Gastrocnemius medialis (tissue), 4 donors: ENCODE measurements around the gene SLC10A3. TPM values are rescaled to one million over a fixed set of nuclear protein-coding genes. Genes with fewer than 3 reads are reported as not detected.

Source experiments
- ATAC-seq, 2 donors: fragments of 150-250 bp; one replicate each; pipeline ENCODE4 v1.9.1; 2016
- DNase-seq, 2 donors: peaks; one replicate each; pipeline ENCODE4 v3.0.0-alpha.2; 2019
- H3K27ac ChIP-seq, 4 donors: fragments of 200-600 bp; sonication (generic); 1 replicate in 1 of 4; 2 replicates in 3 of 4; pipeline ENCODE4 v1.5.1; 2016 to 2018; ENCODE audit warnings: mild to moderate bottlenecking in 2 of 4, moderate library complexity in 1 of 4
- H3K27me3 ChIP-seq, 3 donors: fragments of 200-600 bp; sonication (generic) in 2 of 3; 1 replicate in 1 of 3; 2 replicates in 2 of 3; pipeline versions ENCODE4 v1.5.1 to v1.6.0; 2016 to 2019; ENCODE audit warnings: mild to moderate bottlenecking in 1 of 3, moderate library complexity in 1 of 3
- H3K36me3 ChIP-seq, 2 donors: fragments of 200-600 bp; sonication (generic) in 1 of 2; one replicate each; pipeline ENCODE4 v1.5.1; 2017 to 2018
- H3K4me1 ChIP-seq, 2 donors: fragments of 200-600 bp; sonication (generic) in 1 of 2; one replicate each; pipeline ENCODE4 v1.5.1; 2016 to 2017; ENCODE audit warnings: mild to moderate bottlenecking in 2 of 2
- H3K4me3 ChIP-seq, 4 donors: fragments of 200-600 bp; sonication (generic) in 3 of 4; 1 replicate in 1 of 4; 2 replicates in 3 of 4; pipeline ENCODE4 v1.5.1; 2016 to 2019; ENCODE audit warnings: mild to moderate bottlenecking in 2 of 4
- H3K9me3 ChIP-seq, 3 donors: fragments of 200-600 bp; sonication (generic) in 2 of 3; 1 replicate in 1 of 3; 2 replicates in 2 of 3; pipeline ENCODE4 v1.5.1; 2016 to 2019
- CTCF ChIP-seq, 5 experiments: fragments of 450-650 bp in 3 of 5; fragments of 200-600 bp in 2 of 5; sonication (generic) in 2 of 5; IDR thresholded peaks in 4 of 5; conservative IDR thresholded peaks in 1 of 5; 1 replicate in 4 of 5; 2 replicates in 1 of 5; pipeline ENCODE4 v1.5.1; 2016 to 2019; ENCODE audit warnings: antibody characterized with exemption in 5 of 5, mild to moderate bottlenecking in 3 of 5, moderate library complexity in 3 of 5
- POLR2A ChIP-seq, 2 donors: fragments of 450-650 bp; IDR thresholded peaks; one replicate each; pipeline ENCODE4 v1.6.1; 2017; ENCODE audit warnings: antibody characterized with exemption in 2 of 2, mild to moderate bottlenecking in 2 of 2, moderate library complexity in 2 of 2
- in situ Hi-C, 4 donors: fragments of 200-750 bp; cut with MboI; loops; one replicate each; pipeline versions ENCODE4 v1.15.0 to v1.8.0; 2017; ENCODE audit warnings: low sequenced_read_pairs in 4 of 4
- intact Hi-C: fragments of 100-400 bp; cut with DNase I; formaldehyde crosslinking; loops from one replicate; pipeline ENCODE4 v1.15.1; 2023; ENCODE audit warnings: low total_unique reads
- total RNA-seq, 4 donors: library from RNA; depleted of rRNA; stranded (reverse); fragments of >200 nt; gene quantifications; one replicate each; pipeline versions ENCODE4 v1.1.0 to v1.2.3, GENCODE V29; 2016

The SLC10A3 gene
- total RNA-seq, 4 donors from 2014 or later = 11.8 to 33.3 (median 21.0) TPM

- no peak overlapping the region for H3K27ac ChIP-seq
- ATAC-seq (no peak), DNase-seq (no peak)
- H3K36me3 ChIP-seq = no peaks in the 10 kb centered on the region
- H3K4me1 ChIP-seq = peaks cover 0 to 6% of the 10 kb centered on the region in 2 donors
- no peak overlapping the region for H3K4me3 ChIP-seq
- intact Hi-C loops = no loop called here
- in situ Hi-C loops = no loop called here
- no peaks in the 10 kb centered on the region for H3K27me3 ChIP-seq
- H3K9me3 ChIP-seq = no peaks in the 10 kb centered on the region
- TF ChIP-seq CTCF (IDR thresholded peaks at IDR 0.05 in 4 of 5, conservative IDR thresholded peaks at IDR 0.05 in 1 of 5) = no peak
- TF ChIP-seq POLR2A (IDR thresholded peaks at IDR 0.05) = no peak
Measured at GRCh38 chrX:154476821-154477220, 13.6 kb downstream of the SLC10A3 start.

- DNase-seq (no peak), ATAC-seq (no peak)
- intact Hi-C loops = no loop called here
Measured at GRCh38 chrX:154473683-154474082, 16.7 kb downstream of the SLC10A3 start.

GRCh38 chrX:154472685-154473632, 17.5 kb downstream of the SLC10A3 start:
- intact Hi-C loops (no loop called here), in situ Hi-C loops (no loop called here)
- no peaks in the 10 kb centered on the region for H3K9me3 ChIP-seq
- no peak overlapping the region for H3K27ac ChIP-seq
- DNase-seq = no peak
- H3K27me3 ChIP-seq = no peaks in the 10 kb centered on the region
- ATAC-seq = no peak
- TF ChIP-seq CTCF (IDR thresholded peaks at IDR 0.05 in 4 of 5, conservative IDR thresholded peaks at IDR 0.05 in 1 of 5) (no peak), POLR2A (IDR thresholded peaks at IDR 0.05) (no peak)
- peaks cover 0 to under 1% of the 10 kb centered on the region in 2 donors for H3K4me1 ChIP-seq
- H3K4me3 ChIP-seq = no peak overlapping the region
- H3K36me3 ChIP-seq = no peaks in the 10 kb centered on the region

More at GRCh38 chrX:154473683-154474082, 16.7 kb downstream of the SLC10A3 start:
- peaks cover 0 to 6% of the 10 kb centered on the region in 2 donors for H3K4me1 ChIP-seq
- no peak overlapping the region for H3K4me3 ChIP-seq
- H3K9me3 ChIP-seq = no peaks in the 10 kb centered on the region
- no peak for TF ChIP-seq CTCF (IDR thresholded peaks at IDR 0.05 in 4 of 5, conservative IDR thresholded peaks at IDR 0.05 in 1 of 5)
- no peak for TF ChIP-seq POLR2A (IDR thresholded peaks at IDR 0.05)
- H3K36me3 ChIP-seq = no peaks in the 10 kb centered on the region
- in situ Hi-C loops = no loop called here
- no peaks in the 10 kb centered on the region for H3K27me3 ChIP-seq
- no peak overlapping the region for H3K27ac ChIP-seq

- intact Hi-C loops (no loop called here), in situ Hi-C loops (no loop called here)
- no peaks in the 10 kb centered on the region for H3K4me1 ChIP-seq
- H3K27me3 ChIP-seq = no peaks in the 10 kb centered on the region
- no peak overlapping the region for H3K27ac ChIP-seq
- no peaks in the 10 kb centered on the region for H3K36me3 ChIP-seq
- TF ChIP-seq POLR2A (IDR thresholded peaks at IDR 0.05) (no peak), CTCF (IDR thresholded peaks at IDR 0.05 in 4 of 5, conservative IDR thresholded peaks at IDR 0.05 in 1 of 5) (no peak)
- H3K4me3 ChIP-seq = no peak overlapping the region
- no peaks in the 10 kb centered on the region for H3K9me3 ChIP-seq
- DNase-seq (no peak), ATAC-seq (no peak)
Measured at GRCh38 chrX:154471839-154472684, 18.4 kb downstream of the SLC10A3 start.
